A549 (cell line): Measurements from ENCODE around the gene IL11RA. TPM values are rescaled to one million over a fixed set of nuclear protein-coding genes. Genes with fewer than 3 reads are reported as not detected.

Source experiments
- ATAC-seq, 2 experiments: fragments of 200-7000 bp in 1 of 2; fragments of >200 bp in 1 of 2; cut with Nextera tagmentation in 1 of 2; cut with Tn5 transposase in 1 of 2; 3 replicates each; pipeline versions ENCODE4 v1.8.0 to v1.9.1; 2018 to 2020; ENCODE audit warnings: mild to moderate bottlenecking in 1 of 2, moderate library complexity in 1 of 2
- CTCF ChIA-PET: fragments of 300-600 bp; sonication (Branson Sonifier 250); formaldehyde crosslinking; extraction: SDS; loops from one replicate; lab custom pipeline; 2021; ENCODE audit warnings: antibody characterized with exemption, inconsistent platforms; lab: Yijun Ruan, JAX
- POLR2A ChIA-PET: fragments of 350-600 bp; formaldehyde crosslinking; extraction: SDS; loops from one replicate; lab custom pipeline; 2021; ENCODE audit warnings: antibody characterized with exemption, inconsistent platforms; lab: Yijun Ruan, JAX
- DNase-seq, 2 experiments: peaks; one replicate each; pipeline versions ENCODE4 v3.0.0 to v3.0.0-alpha.2; 2011 to 2016; ENCODE audit warnings: low read depth in 1 of 2, low spot score in 1 of 2
- FAIRE-seq: peaks from 2 replicates; lab custom pipeline; 2011; peaks lifted over from hg19 to GRCh38; lab: Jason Lieb, UNC
- H3K27ac ChIP-seq, 2 experiments: fragments of >200 bp; sonication (Bioruptor Twin); formaldehyde crosslinking; 3 replicates each; pipeline ENCODE4 v1.5.1; 2016 to 2017
- H3K4me1 ChIP-seq: fragments of >200 bp; sonication (Bioruptor Twin); formaldehyde crosslinking; 3 replicates; pipeline ENCODE4 v1.6.1; 2016
- H3K4me2 ChIP-seq: fragments of >200 bp; sonication (Bioruptor Twin); formaldehyde crosslinking; 3 replicates; pipeline ENCODE4 v1.6.1; 2016
- H3K4me3 ChIP-seq: fragments of >200 bp; sonication (Bioruptor Twin); formaldehyde crosslinking; 3 replicates; pipeline ENCODE4 v1.5.1; 2016
- H3K9me3 ChIP-seq: fragments of >200 bp; sonication (Bioruptor Twin); formaldehyde crosslinking; 3 replicates; pipeline ENCODE4 v1.6.1; 2016
- CEBPB ChIP-seq, 2 experiments: fragments of >200 bp in 1 of 2; sonication (Bioruptor Twin) in 1 of 2; formaldehyde crosslinking in 1 of 2; IDR thresholded peaks; 2 replicates each; pipeline ENCODE4 v1.6.1; 2012 to 2016
- ELK1 ChIP-seq: fragments of 150-350 bp; IDR thresholded peaks from 2 replicates; pipeline ENCODE4 v1.6.1; 2014; ENCODE audit warnings: low read depth, mild to moderate bottlenecking, low read length
- FOSL2 ChIP-seq, 2 experiments: fragments of 450-650 bp in 1 of 2; fragments of >200 bp in 1 of 2; sonication (Bioruptor Twin) in 1 of 2; formaldehyde crosslinking; IDR thresholded peaks; 2 replicates each; pipeline versions ENCODE4 v1.5.0 to v1.6.1; 2016 to 2020; ENCODE audit warnings: mild to moderate bottlenecking in 1 of 2, moderate library complexity in 1 of 2
- HOXA7 ChIP-seq: fragments of 250-450 bp; sonication (Bioruptor Pico); IDR thresholded peaks from 2 replicates; pipeline ENCODE4 v1.5.0; 2020; ENCODE audit warnings: mild to moderate bottlenecking, moderate library complexity
- NPAS2 ChIP-seq: fragments of 250-450 bp; sonication (Bioruptor Pico); IDR thresholded peaks from 2 replicates; pipeline ENCODE4 v1.8.0; 2022; ENCODE audit warnings: mild to moderate bottlenecking, moderate library complexity, borderline replicate concordance
- TP53 ChIP-seq: fragments of 250-450 bp; sonication (Bioruptor Pico); IDR thresholded peaks from 2 replicates; pipeline ENCODE4 v1.5.0; 2021; ENCODE audit warnings: mild to moderate bottlenecking, moderate library complexity
- ZNF302 ChIP-seq: fragments of 250-450 bp; sonication (Bioruptor Pico); IDR thresholded peaks from 2 replicates; pipeline ENCODE4 v1.9.0; 2021; ENCODE audit warnings: inconsistent platforms, mild to moderate bottlenecking, moderate library complexity
- WGBS: methylation state at CpG from one replicate; pipeline ENCODE4 v1.1.6; 2017; ENCODE audit errors: missing lambda C conversion rate; 5-methylcytosine and 5-hydroxymethylcytosine counted together
- polyA plus RNA-seq, 4 experiments: library from polyadenylated mRNA; depleted of rRNA in 3 of 4; stranded (reverse); fragments of >200 nt; fragmentation: RNase III in 1 of 4; extraction: RNeasy Plus Mini Kit Qiagen cat#74134 plus additional on column Dnase treatment in 1 of 4; gene quantifications; 2 replicates in 3 of 4; 3 replicates in 1 of 4; pipeline ENCODE4 v1.2.3, GENCODE V29; 2011 to 2017
- TF ChIP-seq, protein P1 (sequence below): fragments of >200 bp; sonication (Bioruptor Twin); formaldehyde crosslinking; IDR thresholded peaks from 3 replicates; pipeline ENCODE4 v1.6.1; 2016
- TF ChIP-seq, protein P2 (sequence below): IDR thresholded peaks from 2 replicates; pipeline ENCODE4 v1.6.1; 2012

Gene IL11RA
- polyA plus RNA-seq, 2 of the 4 experiments (the other 2 are of a cell fraction): 5.6 to 6.8 TPM

DNA sequence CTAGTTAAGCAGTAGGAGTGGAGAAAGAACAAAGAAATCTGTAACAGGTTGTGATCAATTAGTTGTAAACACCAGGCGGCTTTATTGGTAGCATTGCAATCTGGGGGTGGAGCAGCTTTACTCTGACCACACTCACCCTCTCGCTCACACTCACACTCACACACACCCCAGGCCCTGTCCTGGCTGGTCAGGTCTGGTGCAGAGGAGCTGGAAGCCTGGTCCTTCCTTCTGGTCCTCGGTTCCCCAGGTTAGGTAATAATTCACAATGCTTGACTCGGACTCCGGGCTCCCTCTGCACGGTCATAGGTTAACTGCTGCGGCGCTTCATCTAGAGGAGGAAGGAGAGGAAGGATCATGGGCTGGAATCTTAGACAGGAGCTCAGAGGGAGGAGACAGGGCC lies 37.5 kb downstream of the IL11RA start:
- ChIA-PET POLR2A (no interaction called here), CTCF (interaction anchor here (0.7 to 10.1 kb wide), 3 partner anchors 10 to 71 kb away, joined by 3 to 135 read pairs (median 5); no protein-coding TSS in a partner anchor)
- Histone ChIP-seq H3K9me3 (no peaks in the 10 kb centered on the region), H3K4me1 (no peaks in the 10 kb centered on the region), H3K27ac (no peak overlapping the region), H3K4me3 (no peak overlapping the region), H3K4me2 (no peak overlapping the region)
- 62% methylated on average over 8 of the region's 8 CpGs for WGBS
- DNase-seq: no peak
- no peak; a peak in 1 of 6 replicates for ATAC-seq
- FAIRE-seq: no peak
- no peak for TF ChIP-seq HOXA7 (CRISPR knock-in tag)
- TF ChIP-seq, protein P1, sequence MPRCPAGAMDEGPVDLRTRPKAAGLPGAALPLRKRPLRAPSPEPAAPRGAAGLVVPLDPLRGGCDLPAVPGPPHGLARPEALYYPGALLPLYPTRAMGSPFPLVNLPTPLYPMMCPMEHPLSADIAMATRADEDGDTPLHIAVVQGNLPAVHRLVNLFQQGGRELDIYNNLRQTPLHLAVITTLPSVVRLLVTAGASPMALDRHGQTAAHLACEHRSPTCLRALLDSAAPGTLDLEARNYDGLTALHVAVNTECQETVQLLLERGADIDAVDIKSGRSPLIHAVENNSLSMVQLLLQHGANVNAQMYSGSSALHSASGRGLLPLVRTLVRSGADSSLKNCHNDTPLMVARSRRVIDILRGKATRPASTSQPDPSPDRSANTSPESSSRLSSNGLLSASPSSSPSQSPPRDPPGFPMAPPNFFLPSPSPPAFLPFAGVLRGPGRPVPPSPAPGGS: no peak
- TF ChIP-seq FOSL2 (IDR thresholded peaks at IDR 0.05): no peak
- no peak for TF ChIP-seq FOSL2 (CRISPR knock-in tag; IDR thresholded peaks at IDR 0.05)
- TF ChIP-seq ELK1: no peak

DNA sequence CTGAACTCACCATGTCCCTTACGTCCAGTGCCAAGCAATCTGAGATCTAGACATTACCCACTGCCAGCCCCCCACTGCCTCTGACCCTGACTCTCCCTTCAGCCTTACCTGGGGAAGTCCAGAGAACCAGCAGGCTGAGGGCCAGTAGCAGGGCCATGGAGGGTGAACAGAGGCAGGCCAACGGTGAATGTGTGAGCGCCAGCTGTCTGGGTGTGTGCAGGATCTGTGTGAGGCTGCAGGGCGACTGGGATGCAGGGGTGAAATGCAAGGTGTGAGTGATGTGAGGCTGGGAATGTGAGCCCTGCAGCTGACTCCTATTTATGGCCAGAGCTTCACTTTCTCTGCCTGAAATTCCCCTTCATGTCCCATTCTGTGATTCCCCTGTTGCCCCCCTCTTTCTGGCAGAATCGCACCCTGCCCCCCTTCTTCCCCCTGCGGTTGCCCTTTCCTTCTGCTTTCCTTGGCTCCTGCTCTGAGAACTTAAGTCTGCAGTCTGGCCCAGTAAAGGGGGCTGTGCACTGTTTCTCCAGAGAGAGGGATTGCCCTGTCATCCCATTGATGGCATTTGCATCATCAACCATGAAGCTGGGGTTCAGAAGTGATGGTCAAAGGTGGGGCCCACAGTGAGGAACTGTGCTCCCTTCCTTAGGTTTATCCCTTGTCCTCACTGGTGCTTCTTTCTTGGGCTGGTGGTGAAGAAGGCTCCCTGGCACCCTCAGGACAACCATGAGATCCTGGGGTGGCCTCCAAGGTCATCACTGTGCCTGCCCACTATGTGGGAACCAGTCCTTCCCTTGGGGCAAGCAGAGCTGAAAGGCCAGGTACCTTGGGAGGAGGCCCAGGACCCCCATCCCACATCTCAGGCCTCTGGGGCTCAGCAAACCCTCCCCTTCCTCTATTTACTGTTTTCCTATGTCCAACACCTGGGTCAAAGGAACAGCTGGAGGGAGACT lies 39.3 kb downstream of the IL11RA start, which contains the start of gene CCL19:
Gene CCL19, minus strand, starts transcription at position 294 of the 953 bp plus-strand sequence. Its CDS starts 137 bp downstream, at position 157.
- no peak for DNase-seq
- H3K27ac ChIP-seq: no peak within 1 kb of the TSS
- WGBS: 73% methylated on average over 6 of the region's 6 CpGs
- POLR2A ChIA-PET: no interaction called here
- ATAC-seq: peak; percentile 37 to 38; a peak in 2 of 6 replicates
- H3K4me1 ChIP-seq: no peaks in the 10 kb centered on the region
- no peak within 1 kb of the TSS for H3K4me2 ChIP-seq
- CTCF ChIA-PET: interaction anchor here (0.6 to 10.1 kb wide), 6 partner anchors 9 to 195 kb away, joined by 3 to 135 read pairs (median 4); no protein-coding TSS in a partner anchor
- no peak within 1 kb of the TSS for H3K4me3 ChIP-seq
- H3K9me3 ChIP-seq: no peaks in the 10 kb centered on the region
- FAIRE-seq: no peak
- TF ChIP-seq NPAS2 (CRISPR knock-in tag) (no peak), TP53 (CRISPR knock-in tag) (no peak), ZNF302 (CRISPR knock-in tag) (no peak)

DNA sequence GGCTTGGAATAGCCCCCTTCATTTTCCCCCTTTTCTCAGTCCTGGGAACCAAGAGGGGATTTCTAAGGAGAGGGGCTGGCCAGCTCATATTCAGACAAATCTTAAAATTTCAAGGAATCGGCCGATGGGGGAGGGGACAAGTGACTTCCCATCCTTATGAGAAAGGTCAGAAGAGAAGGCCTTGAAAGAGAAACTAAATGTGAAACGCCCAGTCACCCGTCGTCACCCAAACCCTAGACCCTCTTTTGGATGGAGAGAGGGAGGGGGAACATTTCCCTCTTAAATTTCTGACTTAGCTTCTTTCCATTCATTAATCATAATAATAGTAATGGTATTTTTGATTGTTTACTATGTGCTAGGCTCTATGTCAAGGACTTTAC lies 39.9 kb downstream of the IL11RA start:
- WGBS: 58% methylated on average over 5 of the region's 5 CpGs
- H3K4me3 ChIP-seq: no peak overlapping the region
- TF ChIP-seq, protein P2, sequence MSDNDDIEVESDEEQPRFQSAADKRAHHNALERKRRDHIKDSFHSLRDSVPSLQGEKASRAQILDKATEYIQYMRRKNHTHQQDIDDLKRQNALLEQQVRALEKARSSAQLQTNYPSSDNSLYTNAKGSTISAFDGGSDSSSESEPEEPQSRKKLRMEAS: no peak
- CTCF ChIA-PET: interaction anchor here (0.6 to 10.1 kb wide), 6 partner anchors 8 to 194 kb away, joined by 3 to 135 read pairs (median 4); no protein-coding TSS in a partner anchor
- H3K4me1 ChIP-seq: no peaks in the 10 kb centered on the region
- H3K4me2 ChIP-seq: no peak overlapping the region
- DNase-seq (no peak), ATAC-seq (no peak), FAIRE-seq (no peak)
- H3K27ac ChIP-seq: no peak overlapping the region
- no peaks in the 10 kb centered on the region for H3K9me3 ChIP-seq
- POLR2A ChIA-PET: no interaction called here

- Histone ChIP-seq H3K27ac (no peak overlapping the region), H3K4me2 (no peak overlapping the region), H3K4me3 (no peak overlapping the region), H3K4me1 (no peaks in the 10 kb centered on the region), H3K9me3 (no peaks in the 10 kb centered on the region)
- no peak for DNase-seq
- WGBS: 16% methylated on average over 2 of the region's 2 CpGs
- no peak for ATAC-seq
- no peak for FAIRE-seq
- TF ChIP-seq, protein P1: no peak
- no peak for TF ChIP-seq CEBPB (IDR thresholded peaks at IDR 0.05)
- ChIA-PET POLR2A (no interaction called here), CTCF (interaction anchor here (1.0 to 10.1 kb wide), 3 partner anchors 6 to 357 kb away, joined by 3 to 135 read pairs (median 3); no protein-coding TSS in a partner anchor)
Measured at GRCh38 chr9:34693560-34693959, 41.6 kb downstream of the IL11RA start.
